SK-N-MC (cell line): Measurements from ENCODE around the gene CCNT2.

Experiments
- EZH2 ChIP-seq: fragments of 200-600 bp; sonication (generic); IDR thresholded peaks from one replicate; pipeline ENCODE4 v1.6.1; 2017; ENCODE audit warnings: antibody characterized with exemption
- FOXP2 ChIP-seq: optimal IDR thresholded peaks from 2 replicates; pipeline ENCODE3; 2011; ENCODE audit warnings: mild to moderate bottlenecking, moderate library complexity; ENCODE audit not compliant: insufficient read depth; ENCODE audit errors: extremely low read length, control extremely low read depth
- POLR2AphosphoS5 ChIP-seq: IDR thresholded peaks from 2 replicates; pipeline ENCODE4 v1.6.1; 2012; ENCODE audit warnings: mild to moderate bottlenecking, low read depth, low read length, borderline replicate concordance

- TF ChIP-seq POLR2AphosphoS5 (no peak), EZH2 (no peak), FOXP2 (no peak)
These were observed 14.4 kb downstream of the CCNT2 start for GRCh38 chr2:134932864-134933526.
